RWPE1 (cell line): ENCODE data around the gene GLRA2.
"Not testable (repeated sequence)": the region's sequence is repeated elsewhere in the genome, so short reads cannot be mapped to it uniquely, and the experiment has no call there.

Experiments used
- CTCF ChIA-PET: fragments of 350-600 bp; sonication (Branson Sonifier 250); formaldehyde crosslinking; extraction: SDS; loops from one replicate; lab custom pipeline; 2021; lab: Yijun Ruan, JAX
- POLR2A ChIA-PET: fragments of 400-600 bp; formaldehyde crosslinking; extraction: SDS; loops from one replicate; lab custom pipeline; 2020; ENCODE audit warnings: antibody characterized with exemption; ENCODE audit not compliant: low non-redundant PET; lab: Yijun Ruan, JAX
- DNase-seq: peaks from one replicate; pipeline ENCODE4 v3.0.0; 2012; ENCODE audit warnings: low spot score
- H3K27ac ChIP-seq: fragments of 450-650 bp; 2 replicates; pipeline ENCODE4 v1.5.1; 2017
- CTCF ChIP-seq: fragments of 450-650 bp; conservative IDR thresholded peaks from 2 replicates; pipeline ENCODE4 v1.5.1; 2017; ENCODE audit warnings: low read depth, mild to moderate bottlenecking

Gene GLRA2

GRCh38 chrX:14675500-14675899 lies 146.2 kb downstream of the GLRA2 start:
- no peak for DNase-seq
- no peak overlapping the region for H3K27ac ChIP-seq
- TF ChIP-seq CTCF: no peak
- POLR2A ChIA-PET: no interaction called here
- CTCF ChIA-PET: no interaction called here

DNA sequence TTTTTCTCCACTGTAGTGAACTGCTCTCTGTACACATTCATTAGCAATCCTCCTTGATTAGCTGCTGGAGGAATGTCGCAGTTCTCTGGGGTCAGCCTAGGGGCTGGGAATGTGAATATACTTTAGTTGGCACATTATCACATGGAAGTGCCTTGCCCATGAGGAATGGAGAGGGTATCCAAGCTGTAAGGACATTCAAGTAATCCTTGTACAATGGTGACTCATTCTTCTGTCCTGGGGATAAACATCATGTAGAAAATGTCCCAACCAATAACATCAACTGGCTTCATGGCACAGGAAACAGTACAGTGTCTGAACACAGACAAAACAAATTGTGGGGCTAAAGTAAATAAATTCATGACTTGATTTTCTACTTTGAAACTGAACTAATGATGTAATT lies 147.1 kb downstream of the GLRA2 start:
- TF ChIP-seq CTCF: no peak
- DNase-seq: no peak
- no peak overlapping the region for H3K27ac ChIP-seq
- POLR2A ChIA-PET: no interaction called here
- CTCF ChIA-PET: no interaction called here

DNA sequence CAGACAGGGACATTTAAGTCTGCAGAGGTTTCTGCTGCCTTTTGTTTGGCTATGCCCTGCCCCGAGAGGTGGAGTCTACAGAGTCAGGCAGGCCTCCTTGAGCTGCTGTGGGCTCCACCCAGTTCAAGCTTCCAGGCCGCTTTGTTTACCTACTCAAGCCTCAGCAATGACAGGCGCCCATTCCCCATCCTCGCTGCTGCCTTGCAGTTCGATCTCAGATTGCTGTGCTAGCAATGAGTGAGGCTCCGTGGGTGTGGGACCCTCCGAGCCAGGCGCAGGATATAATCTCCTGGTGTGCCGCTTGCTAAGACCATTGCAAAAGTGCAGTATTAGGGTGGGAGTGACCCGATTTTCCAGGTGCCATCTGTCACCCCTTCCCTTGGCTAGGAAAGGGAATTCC lies 159.0 kb downstream of the GLRA2 start:
- H3K27ac ChIP-seq, POLR2A ChIA-PET, DNase-seq, CTCF ChIA-PET: not testable (repeated sequence)

DNA sequence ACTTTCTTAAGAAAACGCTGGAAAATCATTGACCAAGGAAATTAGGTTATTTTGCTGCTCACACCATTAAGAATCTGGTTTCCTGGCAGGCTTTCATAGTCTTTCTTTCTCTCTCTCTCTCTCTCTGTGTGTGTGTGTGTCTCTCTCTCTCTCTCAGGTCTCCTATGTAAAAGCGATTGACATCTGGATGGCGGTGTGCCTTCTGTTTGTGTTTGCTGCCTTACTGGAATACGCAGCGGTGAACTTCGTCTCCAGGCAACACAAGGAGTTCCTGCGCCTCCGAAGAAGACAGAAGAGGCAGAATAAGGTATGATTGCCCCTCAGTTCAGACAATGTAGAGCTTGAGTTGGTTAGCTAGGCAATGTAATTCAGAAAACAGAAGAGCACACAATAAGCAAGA lies 161.2 kb downstream of the GLRA2 start:
- DNase-seq: no peak
- CTCF ChIA-PET: no interaction called here
- no peak for TF ChIP-seq CTCF
- POLR2A ChIA-PET: no interaction called here
- no peak overlapping the region for H3K27ac ChIP-seq

DNA sequence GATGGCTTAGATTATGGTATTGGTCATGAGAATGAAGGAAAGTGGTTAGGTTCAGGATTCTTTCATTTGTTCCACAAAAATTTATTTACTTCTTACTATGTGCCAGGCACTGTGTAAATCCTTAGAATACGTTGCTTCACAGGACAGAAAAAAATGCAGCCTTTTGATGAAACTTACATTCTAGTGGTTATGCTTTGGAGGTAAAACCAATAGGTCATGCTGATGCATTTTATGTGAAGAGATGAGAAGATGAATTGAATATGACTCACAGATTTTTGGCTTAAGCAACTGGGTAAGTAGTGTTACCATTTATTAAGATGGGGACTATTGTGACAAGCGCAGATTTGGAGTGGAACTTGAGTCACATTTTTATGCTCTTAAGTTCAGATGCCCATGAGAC lies 165.3 kb downstream of the GLRA2 start:
- no peak for DNase-seq
- no peak for TF ChIP-seq CTCF
- no peak overlapping the region for H3K27ac ChIP-seq
- CTCF ChIA-PET: no interaction called here
- POLR2A ChIA-PET: no interaction called here

- ChIA-PET POLR2A (no interaction called here), CTCF (interaction anchor here (0.6 kb wide), 1 partner anchor 1965 kb away, joined by 3 read pairs; no protein-coding TSS in a partner anchor)
- DNase-seq: peak; percentile 4
- TF ChIP-seq CTCF: 0 out of 2 replicates have a peak, but pooled peaks have one; percentile 11
- no peak overlapping the region for H3K27ac ChIP-seq
These were observed 168.1 kb downstream of the GLRA2 start for GRCh38 chrX:14697451-14697850.

DNA sequence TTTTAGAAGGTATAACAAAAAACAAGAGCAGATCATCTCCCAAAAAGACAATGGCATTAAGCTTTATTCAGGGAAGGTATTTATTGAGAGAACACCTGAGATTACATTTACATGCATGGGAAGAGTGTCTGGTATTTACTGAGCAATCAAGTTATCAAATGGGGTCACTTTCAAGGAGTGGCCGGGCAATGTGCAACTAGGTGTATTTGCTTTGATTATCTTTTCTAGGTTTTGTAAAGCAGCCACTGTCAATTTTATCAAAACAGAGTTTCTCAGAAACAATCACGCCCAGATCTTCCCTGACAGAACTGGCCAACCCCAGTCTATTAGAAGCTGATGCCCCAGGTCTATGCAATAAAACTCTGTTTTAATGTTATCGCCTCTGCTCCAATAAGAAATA lies 169.5 kb downstream of the GLRA2 start:
- ChIA-PET CTCF (no interaction called here), POLR2A (no interaction called here)
- DNase-seq: no peak
- no peak overlapping the region for H3K27ac ChIP-seq
- no peak for TF ChIP-seq CTCF
